ENCODE results near the gene CBX8.

Gene CBX8

GRCh38 chr17:79796763-79797491 lies at the start of gene CBX8:
CBX8 (minus strand) TSS chr17:79797077; CDS start chr17:79796998, 79 bp downstream.
- peak; percentile 100 for DNase-seq

GRCh38 chr17:79845601-79845949 lies 48.7 kb upstream of the CBX8 start:
- no peak for DNase-seq

- DNase-seq: peak; percentile 71
Observed at GRCh38 chr17:79844869-79845600, 48.2 kb upstream of the CBX8 start.

- DNase-seq: peak; percentile 39
Observed at GRCh38 chr17:79843816-79844800, 47.2 kb upstream of the CBX8 start.

- DNase-seq: no peak
Observed at GRCh38 chr17:79843474-79843815, 46.6 kb upstream of the CBX8 start.

GRCh38 chr17:79842656-79843473 lies 46.0 kb upstream of the CBX8 start:
- DNase-seq: no peak

- DNase-seq: no peak
Observed at GRCh38 chr17:79842136-79842655, 45.3 kb upstream of the CBX8 start.

- DNase-seq: no peak
Observed at GRCh38 chr17:79841369-79842135, 44.7 kb upstream of the CBX8 start.

GRCh38 chr17:79840989-79841286 lies 44.1 kb upstream of the CBX8 start:
- DNase-seq: no peak

- no peak for DNase-seq
Observed at GRCh38 chr17:79840269-79840988, 43.6 kb upstream of the CBX8 start.

- DNase-seq: peak; percentile 96
Observed at GRCh38 chr17:79839356-79840268, 42.7 kb upstream of the CBX8 start, which contains the start of gene CBX4. CBX4 (minus strand) TSS chr17:79839440; CDS start chr17:79839251, 189 bp downstream.

- peak; percentile 41 for DNase-seq
Observed at GRCh38 chr17:79838522-79839274, 41.8 kb upstream of the CBX8 start.

GRCh38 chr17:79837888-79838521 lies 41.1 kb upstream of the CBX8 start:
- DNase-seq: no peak

GRCh38 chr17:79836972-79837887 lies 40.4 kb upstream of the CBX8 start:
- peak; percentile 71 for DNase-seq

- peak; percentile 71 for DNase-seq
Observed at GRCh38 chr17:79836510-79836971, 39.7 kb upstream of the CBX8 start.

GRCh38 chr17:79835953-79836509 lies 39.2 kb upstream of the CBX8 start:
- peak; percentile 95 for DNase-seq

GRCh38 chr17:79835470-79835899 lies 38.6 kb upstream of the CBX8 start:
- DNase-seq: no peak

All from NCI-H1436 (cell line).